OCI-LY1 (cell line): ENCODE results near the gene RAD9B.
"Not testable (repeated sequence)": the region's sequence is repeated elsewhere in the genome, so short reads cannot be mapped to it uniquely, and the experiment has no call there.

Experiments
- H2AFZ ChIP-seq: fragments of 200-600 bp; sonication (generic), shearing (Covaris generic); 2 replicates; pipeline ENCODE4 v1.6.0; 2014; ENCODE audit warnings: antibody characterized with exemption, mild to moderate bottlenecking, low read length
- H3F3A ChIP-seq: fragments of 200-600 bp; sonication (generic), shearing (Covaris generic); 2 replicates; pipeline ENCODE4 v1.6.0; 2014; ENCODE audit warnings: mild to moderate bottlenecking, antibody characterized with exemption, low read length, moderate library complexity; ENCODE audit not compliant: insufficient read depth
- H3K27ac ChIP-seq: fragments of 200-600 bp; sonication (generic); 2 replicates; pipeline ENCODE4 v1.5.1; 2014; ENCODE audit warnings: low read length, mixed run types, mild to moderate bottlenecking, low read depth; ENCODE audit not compliant: poor library complexity, severe bottlenecking
- H3K27me3 ChIP-seq: fragments of 200-600 bp; sonication (generic); 2 replicates; pipeline ENCODE4 v1.6.0; 2014; ENCODE audit warnings: antibody characterized with exemption, mild to moderate bottlenecking, low read length, moderate library complexity; ENCODE audit not compliant: insufficient read depth
- H3K36me3 ChIP-seq: fragments of 200-600 bp; sonication (generic); 2 replicates; pipeline ENCODE4 v1.6.1; 2014; ENCODE audit warnings: mild to moderate bottlenecking, antibody characterized with exemption, low read length, moderate library complexity, mixed read lengths; ENCODE audit not compliant: insufficient read depth
- H3K4me1 ChIP-seq: fragments of 200-600 bp; sonication (generic); 2 replicates; pipeline ENCODE4 v1.5.1; 2014; ENCODE audit warnings: mild to moderate bottlenecking, low read length, moderate library complexity; ENCODE audit not compliant: insufficient read depth, severe bottlenecking
- H3K4me2 ChIP-seq: fragments of 200-600 bp; sonication (generic), shearing (Covaris generic); 2 replicates; pipeline ENCODE4 v1.6.1; 2014; ENCODE audit warnings: low read length
- H3K4me3 ChIP-seq: fragments of 200-600 bp; sonication (generic); 2 replicates; pipeline ENCODE4 v1.5.1; 2014; ENCODE audit warnings: low read length, low read depth, mild to moderate bottlenecking, mixed read lengths; ENCODE audit not compliant: poor library complexity, severe bottlenecking
- H3K79me2 ChIP-seq: fragments of 200-600 bp; shearing (Covaris generic); 2 replicates; pipeline ENCODE4 v1.6.1; 2016; ENCODE audit warnings: mixed run types, low read length, mixed read lengths; ENCODE audit not compliant: insufficient read depth
- H3K9ac ChIP-seq: fragments of 200-600 bp; sonication (generic), shearing (Covaris generic); 2 replicates; pipeline ENCODE4 v1.6.1; 2014; ENCODE audit warnings: mild to moderate bottlenecking, low read length, mixed read lengths
- H3K9me2 ChIP-seq: fragments of 200-600 bp; sonication (generic), shearing (Covaris generic); 2 replicates; pipeline ENCODE4 v1.6.1; 2014; ENCODE audit warnings: low read depth, mild to moderate bottlenecking, low read length, mixed read lengths
- H3K9me3 ChIP-seq: fragments of 200-600 bp; shearing (Covaris generic); 2 replicates; pipeline ENCODE4 v1.6.1; 2014; ENCODE audit warnings: low read length, mixed read lengths
- H4K20me1 ChIP-seq: fragments of 200-600 bp; sonication (generic), shearing (Covaris generic); 2 replicates; pipeline ENCODE4 v1.6.0; 2016; ENCODE audit warnings: mild to moderate bottlenecking, low read length; ENCODE audit not compliant: insufficient read depth
- EZH2 ChIP-seq: fragments of 200-600 bp; sonication (generic), shearing (Covaris generic); IDR thresholded peaks from 2 replicates; pipeline ENCODE4 v1.8.0; 2017; ENCODE audit warnings: borderline replicate concordance, mixed run types, mild to moderate bottlenecking, antibody characterized with exemption, low read length, moderate library complexity, mixed read lengths
- TF ChIP-seq, protein P1 (sequence below): fragments of 200-600 bp; sonication (generic), shearing (Covaris generic); IDR thresholded peaks from 2 replicates; pipeline ENCODE4 v1.5.1; 2017; ENCODE audit warnings: mild to moderate bottlenecking, antibody characterized with exemption, low read length, moderate library complexity, mixed read lengths

RAD9B gene

DNA sequence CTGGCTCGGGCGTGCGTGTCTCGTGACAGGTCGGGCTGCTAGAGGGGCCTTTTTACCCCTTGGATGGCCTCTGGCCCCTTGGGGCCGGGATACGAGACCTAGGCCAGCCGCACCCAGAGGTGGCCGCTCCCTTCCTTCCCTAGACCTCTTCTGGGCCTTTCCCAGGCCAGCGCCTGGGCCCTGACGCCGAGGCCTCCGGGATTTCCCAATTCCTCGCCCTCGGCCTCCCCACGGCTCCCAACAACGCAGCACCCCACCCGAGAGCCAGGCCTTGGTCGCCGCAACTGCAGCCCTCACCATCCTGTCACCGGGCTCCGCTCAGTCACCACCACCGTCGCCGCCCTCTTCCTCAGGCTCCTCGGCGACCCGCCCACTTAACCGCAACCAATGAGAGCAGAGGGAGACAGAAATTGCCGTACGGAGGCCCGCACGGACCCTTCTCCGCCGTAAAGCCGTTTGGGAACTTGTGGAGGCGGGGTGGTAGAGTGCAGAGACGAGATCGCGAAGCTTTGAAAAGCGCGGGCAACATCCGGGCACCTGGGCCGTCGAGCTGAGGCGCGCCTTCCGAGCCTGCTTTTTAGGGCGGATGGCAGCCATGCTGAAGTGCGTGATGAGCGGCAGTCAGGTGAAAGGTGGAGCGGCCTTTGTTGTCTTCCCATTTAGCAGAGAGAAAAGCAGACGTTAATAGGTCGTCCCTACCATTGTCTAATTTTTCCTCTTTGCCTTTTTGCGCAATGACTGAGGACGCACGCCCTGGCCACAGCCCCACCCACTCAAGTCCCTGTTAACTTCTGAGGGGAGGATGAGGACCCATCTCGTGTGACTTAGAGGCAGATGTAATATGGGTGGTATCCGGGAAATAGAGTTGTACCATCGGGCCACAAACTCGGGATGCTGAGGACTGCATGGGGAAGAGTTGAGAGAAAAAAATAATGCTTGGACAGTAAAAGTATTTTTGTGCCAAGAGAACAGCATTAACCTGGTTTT is at the start of gene RAD9B, which contains the start of gene VPS29:
RAD9B (plus strand) TSS at position 580 of the 987 bp plus-strand sequence; CDS start at position 587, 7 bp downstream.
VPS29 (minus strand) TSS at position 360 of the 987 bp plus-strand sequence; CDS start at position 300, 60 bp downstream.
- peaks cover 36% of the 10 kb centered on the region for H3K79me2 ChIP-seq
- H2AFZ ChIP-seq = peak within 1 kb of the TSS; percentile 51

DNA sequence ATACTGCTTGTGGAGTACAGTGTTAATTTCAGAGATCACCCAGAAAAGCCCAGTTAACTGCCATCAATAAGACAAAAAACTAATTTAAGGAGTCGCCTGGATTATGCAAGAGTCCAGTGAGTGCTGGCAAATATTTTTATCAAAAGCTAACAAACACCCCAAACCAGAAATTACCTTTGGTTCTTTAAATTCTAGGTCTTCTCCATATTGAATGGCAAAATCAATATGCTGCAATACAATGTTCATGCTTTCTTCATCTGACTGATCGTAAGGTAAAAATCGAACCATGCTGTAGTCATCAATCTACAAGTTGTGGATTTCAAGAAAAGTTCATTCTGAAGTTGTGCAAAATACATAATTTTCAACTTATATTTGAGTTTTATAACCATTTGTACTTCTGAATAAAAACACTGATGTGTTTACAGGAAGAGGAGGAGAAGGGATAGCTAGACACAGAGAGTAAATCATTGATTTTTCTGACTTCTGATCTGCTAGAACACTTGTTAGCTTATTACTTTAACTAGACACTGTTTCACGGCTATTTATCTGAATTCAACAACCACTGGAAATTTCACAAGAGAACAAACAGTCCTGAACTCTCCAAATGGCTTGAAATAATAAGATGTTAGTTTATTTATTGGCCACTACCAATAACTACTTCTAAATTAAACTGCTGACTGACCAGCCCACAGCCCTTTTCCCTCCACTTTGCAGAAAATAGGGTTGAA is 48.4 kb upstream of the RAD9B start:
- Histone ChIP-seq H3K9me2 (no peaks in the 10 kb centered on the region), H4K20me1 (no peaks in the 10 kb centered on the region), H3K36me3 (peaks cover 8% of the 10 kb centered on the region; the same call in 1 of the 2 replicates), H3K27me3 (no peaks in the 10 kb centered on the region), H3K79me2 (peaks cover 7% of the 10 kb centered on the region), H3F3A (no peaks in the 10 kb centered on the region), H3K27ac (no peak overlapping the region), H3K9ac (no peak overlapping the region), H3K9me3 (no peaks in the 10 kb centered on the region), H2AFZ (no peak overlapping the region), H3K4me2 (no peak overlapping the region), H3K4me3 (no peak overlapping the region), H3K4me1 (peaks cover 40% of the 10 kb centered on the region)
- TF ChIP-seq, protein P1, sequence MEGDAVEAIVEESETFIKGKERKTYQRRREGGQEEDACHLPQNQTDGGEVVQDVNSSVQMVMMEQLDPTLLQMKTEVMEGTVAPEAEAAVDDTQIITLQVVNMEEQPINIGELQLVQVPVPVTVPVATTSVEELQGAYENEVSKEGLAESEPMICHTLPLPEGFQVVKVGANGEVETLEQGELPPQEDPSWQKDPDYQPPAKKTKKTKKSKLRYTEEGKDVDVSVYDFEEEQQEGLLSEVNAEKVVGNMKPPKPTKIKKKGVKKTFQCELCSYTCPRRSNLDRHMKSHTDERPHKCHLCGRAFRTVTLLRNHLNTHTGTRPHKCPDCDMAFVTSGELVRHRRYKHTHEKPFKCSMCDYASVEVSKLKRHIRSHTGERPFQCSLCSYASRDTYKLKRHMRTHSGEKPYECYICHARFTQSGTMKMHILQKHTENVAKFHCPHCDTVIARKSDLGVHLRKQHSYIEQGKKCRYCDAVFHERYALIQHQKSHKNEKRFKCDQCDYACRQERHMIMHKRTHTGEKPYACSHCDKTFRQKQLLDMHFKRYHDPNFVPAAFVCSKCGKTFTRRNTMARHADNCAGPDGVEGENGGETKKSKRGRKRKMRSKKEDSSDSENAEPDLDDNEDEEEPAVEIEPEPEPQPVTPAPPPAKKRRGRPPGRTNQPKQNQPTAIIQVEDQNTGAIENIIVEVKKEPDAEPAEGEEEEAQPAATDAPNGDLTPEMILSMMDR = no peak
- no peak for TF ChIP-seq EZH2

More for the DNA sequence above, at the start of gene RAD9B, which contains the start of gene VPS29:
- Histone ChIP-seq H3K27ac (peak within 1 kb of the TSS; percentile 72), H3K9me2 (no peaks in the 10 kb centered on the region), H4K20me1 (no peaks in the 10 kb centered on the region), H3K36me3 (peaks cover 6% of the 10 kb centered on the region; the same call in 1 of the 2 replicates), H3K9ac (peak within 1 kb of the TSS; percentile 99), H3K27me3 (no peaks in the 10 kb centered on the region), H3K9me3 (no peaks in the 10 kb centered on the region), H3K4me2 (peak within 1 kb of the TSS; percentile 86), H3K4me1 (peaks cover 27% of the 10 kb centered on the region), H3F3A (no peaks in the 10 kb centered on the region), H3K4me3 (peak within 1 kb of the TSS; percentile 100)
- TF ChIP-seq, protein P1 = no peak
- no peak for TF ChIP-seq EZH2

DNA sequence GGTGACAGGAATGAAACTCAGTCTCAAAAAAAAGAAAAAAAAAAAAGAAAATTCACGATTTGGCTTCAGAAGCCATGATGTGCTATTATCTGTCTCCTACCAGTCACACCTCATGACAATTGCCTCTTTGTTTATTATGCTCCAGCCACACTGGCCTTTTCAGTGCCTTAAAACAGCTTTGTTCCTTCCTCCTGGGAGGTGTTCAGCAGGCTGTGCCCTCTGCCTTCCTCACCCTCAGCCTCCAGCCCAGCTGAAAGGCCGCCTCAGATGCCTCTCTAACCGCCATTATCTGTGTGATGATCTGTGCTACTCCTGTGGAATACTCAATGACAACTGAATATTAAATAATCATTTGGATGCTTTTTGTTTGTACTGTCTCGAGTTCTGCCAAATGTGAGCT is 43.4 kb upstream of the RAD9B start:
- H3K9me2 ChIP-seq = no peaks in the 10 kb centered on the region
- H3F3A ChIP-seq = no peaks in the 10 kb centered on the region
- no peak overlapping the region for H3K4me2 ChIP-seq
- H3K4me3 ChIP-seq = no peak overlapping the region
- H4K20me1 ChIP-seq = no peaks in the 10 kb centered on the region
- H3K9me3 ChIP-seq = no peaks in the 10 kb centered on the region
- no peak overlapping the region for H3K27ac ChIP-seq
- H3K9ac ChIP-seq = no peak overlapping the region
- 0 out of 2 replicates have a peak, but pooled peaks cover 12% of the 10 kb centered on the region for H3K36me3 ChIP-seq
- H3K27me3 ChIP-seq = no peaks in the 10 kb centered on the region
- H3K4me1 ChIP-seq = peaks cover 27% of the 10 kb centered on the region
- no peaks in the 10 kb centered on the region for H3K79me2 ChIP-seq
- no peak for TF ChIP-seq EZH2
- TF ChIP-seq, protein P1 = no peak
- no peak overlapping the region for H2AFZ ChIP-seq

DNA sequence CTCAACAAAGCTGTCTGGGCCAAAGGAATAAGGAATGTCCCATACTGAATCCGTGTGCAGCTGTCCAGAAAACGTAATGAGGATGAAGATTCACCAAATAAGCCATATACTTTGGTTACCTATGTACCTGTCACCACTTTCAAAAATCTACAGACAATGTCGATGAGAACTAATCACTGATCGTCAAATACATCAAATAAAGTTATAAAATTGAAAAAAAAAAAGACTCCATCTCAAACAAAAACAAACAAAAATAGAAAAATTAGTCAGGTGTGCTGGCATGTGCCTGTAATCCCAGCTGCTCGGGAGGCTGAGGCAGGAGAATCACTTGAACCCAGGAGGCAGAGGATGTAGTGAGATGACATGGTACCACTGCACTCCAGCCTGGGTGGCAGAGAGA is 40.9 kb upstream of the RAD9B start:
- not testable (repeated sequence) for H3K79me2 ChIP-seq, H3K9me2 ChIP-seq, H3K4me3 ChIP-seq, H3F3A ChIP-seq, H3K27ac ChIP-seq, H3K9me3 ChIP-seq, H3K27me3 ChIP-seq, H3K4me2 ChIP-seq, H2AFZ ChIP-seq, H3K9ac ChIP-seq, H4K20me1 ChIP-seq
- peaks cover 20% of the 10 kb centered on the region for H3K4me1 ChIP-seq
- H3K36me3 ChIP-seq = peaks cover 15% of the 10 kb centered on the region; the same call in 1 of the 2 replicates
